Activated T-helper 1 cell treated with anti-CD3 and anti-CD28 coated beads, Interleukin-12 subunit alpha, Interleukin-12 subunit beta, Interleukin-2, Interleukin-4 antibody, amounts not matched to agents 30 ng/mL and 10 ng/mL and 1 ng/mL, durations not matched to agents 14 hours and 24 hours and 36 hours (primary cell): Measurements from ENCODE around the gene CCDC157. TPM values are rescaled to one million over a fixed set of nuclear protein-coding genes. Genes with fewer than 3 reads are reported as not detected.
A peak's percentile ranks its signal among the peaks of the same experiment; 100 is the strongest.
"Not testable (repeated sequence)": the region's sequence is repeated elsewhere in the genome, so short reads cannot be mapped to it uniquely, and the experiment has no call there.

Experiments used
- DNase-seq: peaks from one replicate; pipeline ENCODE4 v3.0.0; 2021; ENCODE audit warnings: low spot score
- H3K27ac Mint-ChIP-seq: one replicate; pipeline ENCODE4 v1.8.0; 2021; ENCODE audit warnings: mild to moderate bottlenecking, mixed read lengths
- H3K27me3 Mint-ChIP-seq: one replicate; pipeline ENCODE4 v1.8.0; 2022; ENCODE audit warnings: mild to moderate bottlenecking, moderate library complexity, mixed read lengths; ENCODE audit not compliant: insufficient read depth
- H3K36me3 Mint-ChIP-seq: one replicate; pipeline ENCODE4 v1.8.0; 2021; ENCODE audit warnings: low read depth, mixed read lengths
- H3K4me1 Mint-ChIP-seq: one replicate; pipeline ENCODE4 v1.8.0; 2021; ENCODE audit warnings: low read depth, mixed read lengths
- H3K4me3 Mint-ChIP-seq: one replicate; pipeline ENCODE4 v1.8.0; 2021; ENCODE audit warnings: mild to moderate bottlenecking, moderate library complexity, mixed read lengths
- H3K9me3 Mint-ChIP-seq: one replicate; pipeline ENCODE4 v1.8.0; 2021; ENCODE audit warnings: mixed read lengths
- intact Hi-C: fragments of 100-400 bp; cut with micrococcal nuclease; formaldehyde crosslinking; loops from one replicate; pipeline ENCODE4 v1.15.1; 2024
- total RNA-seq: library from RNA; stranded (reverse); gene quantifications from 2 replicates; pipeline ENCODE4 v1.2.3, GENCODE V29; 2022

Gene CCDC157
- total RNA-seq, 1 donor from 2014 or later: 3.0 TPM

- H3K4me3 Mint-ChIP-seq, H3K9me3 Mint-ChIP-seq, intact Hi-C loops, H3K27me3 Mint-ChIP-seq, H3K27ac Mint-ChIP-seq, DNase-seq: not testable (repeated sequence)
- Mint-ChIP-seq H3K4me1 (peaks cover 33% of the 10 kb centered on the region), H3K36me3 (peaks cover 21% of the 10 kb centered on the region)
Observed at GRCh38 chr22:30401024-30401423, 44.2 kb downstream of the CCDC157 start.

DNA sequence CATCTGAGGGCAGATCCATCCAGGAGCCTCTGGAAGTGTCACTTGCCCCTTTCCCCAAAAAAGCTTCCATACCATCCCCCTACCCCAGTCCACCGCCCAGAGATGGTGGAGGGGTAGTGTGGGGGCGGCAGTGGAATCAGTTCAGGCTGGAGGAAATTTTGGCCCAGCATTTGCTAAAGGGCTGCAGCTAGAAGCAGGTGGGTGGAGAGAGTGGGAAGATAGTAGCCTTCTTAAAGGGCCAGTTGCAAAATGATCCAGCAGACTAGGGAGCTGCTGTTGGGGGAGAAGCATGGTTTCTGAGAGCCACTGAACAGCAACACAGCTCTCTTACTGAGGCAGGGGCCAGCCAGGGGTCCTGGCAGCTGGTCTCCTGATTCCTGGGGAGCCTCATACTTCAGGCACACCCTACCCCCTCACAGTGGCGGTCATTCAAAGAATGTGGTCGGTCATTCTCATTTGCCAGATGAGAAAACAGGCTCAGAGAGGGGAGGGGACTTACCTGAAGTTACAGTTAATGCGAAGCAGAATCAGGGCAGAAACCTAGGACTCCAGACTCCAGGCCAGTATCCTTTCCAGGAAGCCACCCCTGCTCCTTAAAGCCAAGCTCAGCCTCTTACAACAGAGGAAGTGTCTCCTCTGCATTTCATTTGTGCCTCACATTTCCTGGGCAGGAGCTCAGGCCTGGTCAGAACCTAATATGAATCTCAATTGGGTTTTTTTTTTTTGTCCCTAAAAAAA is 45.4 kb downstream of the CCDC157 start:
- no peak for DNase-seq
- peaks cover 25% of the 10 kb centered on the region for H3K4me1 Mint-ChIP-seq
- no peak overlapping the region for H3K27ac Mint-ChIP-seq
- H3K4me3 Mint-ChIP-seq: no peak overlapping the region
- H3K36me3 Mint-ChIP-seq: peaks cover 26% of the 10 kb centered on the region
- H3K9me3 Mint-ChIP-seq: no peaks in the 10 kb centered on the region
- H3K27me3 Mint-ChIP-seq: no peaks in the 10 kb centered on the region
- intact Hi-C loops: no loop called here

DNA sequence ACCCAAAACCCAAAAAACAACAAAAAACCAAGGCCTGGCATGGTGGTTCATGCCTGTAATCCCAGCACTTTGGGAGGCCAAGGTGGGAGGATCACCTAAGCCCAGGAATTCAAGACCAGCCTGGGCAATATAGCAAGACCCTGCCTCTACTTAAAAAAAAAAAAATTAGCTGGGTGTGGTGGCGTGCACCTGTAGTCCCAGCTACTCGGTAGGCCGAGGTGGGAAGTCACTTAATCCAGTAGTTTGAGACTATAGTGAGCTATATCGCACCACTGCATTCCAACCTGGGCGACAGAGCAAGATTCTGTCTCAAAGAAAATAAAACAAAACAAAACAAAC is 45.9 kb downstream of the CCDC157 start:
- peaks cover 23% of the 10 kb centered on the region for H3K4me1 Mint-ChIP-seq
- H3K27ac Mint-ChIP-seq, DNase-seq, H3K9me3 Mint-ChIP-seq, H3K4me3 Mint-ChIP-seq, intact Hi-C loops, H3K27me3 Mint-ChIP-seq: not testable (repeated sequence)
- peaks cover 28% of the 10 kb centered on the region for H3K36me3 Mint-ChIP-seq

GRCh38 chr22:30404307-30404706 is 47.5 kb downstream of the CCDC157 start:
- Mint-ChIP-seq H3K9me3 (no peaks in the 10 kb centered on the region), H3K36me3 (peaks cover 34% of the 10 kb centered on the region), H3K4me1 (peaks cover 15% of the 10 kb centered on the region), H3K27ac (no peak overlapping the region), H3K4me3 (no peak overlapping the region), H3K27me3 (no peaks in the 10 kb centered on the region)
- no peak for DNase-seq
- intact Hi-C loops: no loop called here

GRCh38 chr22:30405731-30406130 is 48.9 kb downstream of the CCDC157 start:
- Mint-ChIP-seq H3K4me3 (no peak overlapping the region), H3K27me3 (no peaks in the 10 kb centered on the region), H3K4me1 (peaks cover 15% of the 10 kb centered on the region), H3K9me3 (no peaks in the 10 kb centered on the region), H3K36me3 (peaks cover 38% of the 10 kb centered on the region), H3K27ac (no peak overlapping the region)
- no peak for DNase-seq
- intact Hi-C loops: no loop called here

GRCh38 chr22:30406400-30406799 is 49.6 kb downstream of the CCDC157 start:
- Mint-ChIP-seq H3K27ac (no peak overlapping the region), H3K4me1 (peaks cover 15% of the 10 kb centered on the region), H3K4me3 (no peak overlapping the region), H3K27me3 (no peaks in the 10 kb centered on the region), H3K36me3 (peaks cover 44% of the 10 kb centered on the region), H3K9me3 (no peaks in the 10 kb centered on the region)
- intact Hi-C loops: no loop called here
- no peak for DNase-seq

- intact Hi-C loops: no loop called here
- Mint-ChIP-seq H3K27me3 (no peaks in the 10 kb centered on the region), H3K36me3 (peaks cover 52% of the 10 kb centered on the region), H3K4me1 (peaks cover 27% of the 10 kb centered on the region), H3K9me3 (no peaks in the 10 kb centered on the region), H3K4me3 (no peak overlapping the region), H3K27ac (peak overlapping the region; percentile 7)
- no peak for DNase-seq
Observed at GRCh38 chr22:30408388-30409102, 51.7 kb downstream of the CCDC157 start.

- H3K9me3 Mint-ChIP-seq: no peaks in the 10 kb centered on the region
- H3K4me3 Mint-ChIP-seq: no peak overlapping the region
- intact Hi-C loops: no loop called here
- H3K27ac Mint-ChIP-seq: no peak overlapping the region
- H3K27me3 Mint-ChIP-seq: no peaks in the 10 kb centered on the region
- H3K36me3 Mint-ChIP-seq: peaks cover 66% of the 10 kb centered on the region
- DNase-seq: no peak
- H3K4me1 Mint-ChIP-seq: peaks cover 53% of the 10 kb centered on the region
Observed at GRCh38 chr22:30411780-30412179, 55.0 kb downstream of the CCDC157 start.

- Mint-ChIP-seq H3K36me3 (peaks cover 69% of the 10 kb centered on the region), H3K4me1 (peaks cover 56% of the 10 kb centered on the region), H3K4me3 (peak overlapping the region; percentile 0), H3K27ac (peak overlapping the region; percentile 82), H3K9me3 (no peaks in the 10 kb centered on the region), H3K27me3 (no peaks in the 10 kb centered on the region)
- DNase-seq: no peak
- intact Hi-C loops: no loop called here
Observed at GRCh38 chr22:30413001-30413400, 56.2 kb downstream of the CCDC157 start.

- Mint-ChIP-seq H3K27ac (peak overlapping the region; percentile 82), H3K36me3 (peaks cover 67% of the 10 kb centered on the region), H3K4me1 (peaks cover 49% of the 10 kb centered on the region), H3K9me3 (no peaks in the 10 kb centered on the region), H3K27me3 (no peaks in the 10 kb centered on the region), H3K4me3 (peak overlapping the region; percentile 24)
- intact Hi-C loops: loop anchor here (1.0 kb wide), 1 partner anchor 8 kb away; no protein-coding TSS in a partner anchor
- DNase-seq: no peak
Observed at GRCh38 chr22:30413745-30414524, 57.1 kb downstream of the CCDC157 start.

- Mint-ChIP-seq H3K4me1 (peaks cover 49% of the 10 kb centered on the region), H3K9me3 (no peaks in the 10 kb centered on the region), H3K4me3 (peak overlapping the region; percentile 24), H3K27ac (peak overlapping the region; percentile 82), H3K36me3 (peaks cover 64% of the 10 kb centered on the region), H3K27me3 (no peaks in the 10 kb centered on the region)
- intact Hi-C loops: loop anchor here (1.0 kb wide), 1 partner anchor 8 kb away; no protein-coding TSS in a partner anchor
- DNase-seq: no peak
Observed at GRCh38 chr22:30414525-30415047, 57.8 kb downstream of the CCDC157 start.

- intact Hi-C loops: no loop called here
- Mint-ChIP-seq H3K27ac (no peak overlapping the region), H3K9me3 (no peaks in the 10 kb centered on the region), H3K4me1 (peaks cover 63% of the 10 kb centered on the region), H3K27me3 (no peaks in the 10 kb centered on the region), H3K4me3 (no peak overlapping the region), H3K36me3 (peaks cover 64% of the 10 kb centered on the region)
- no peak for DNase-seq
Observed at GRCh38 chr22:30416403-30416802, 59.6 kb downstream of the CCDC157 start.

GRCh38 chr22:30416837-30417236 is 60.0 kb downstream of the CCDC157 start:
- no peak overlapping the region for H3K4me3 Mint-ChIP-seq
- H3K27me3 Mint-ChIP-seq: no peaks in the 10 kb centered on the region
- no peak overlapping the region for H3K27ac Mint-ChIP-seq

More at GRCh38 chr22:30416837-30417236, 60.0 kb downstream of the CCDC157 start:
- H3K4me1 Mint-ChIP-seq: peaks cover 64% of the 10 kb centered on the region
- peaks cover 66% of the 10 kb centered on the region for H3K36me3 Mint-ChIP-seq
- intact Hi-C loops: no loop called here
- no peak for DNase-seq
- no peaks in the 10 kb centered on the region for H3K9me3 Mint-ChIP-seq
